ENCODE data around the gene OR2T11.
"Not testable (repeated sequence)": the region's sequence is repeated elsewhere in the genome, so short reads cannot be mapped to it uniquely, and the experiment has no call there.

Gene OR2T11, protein sequence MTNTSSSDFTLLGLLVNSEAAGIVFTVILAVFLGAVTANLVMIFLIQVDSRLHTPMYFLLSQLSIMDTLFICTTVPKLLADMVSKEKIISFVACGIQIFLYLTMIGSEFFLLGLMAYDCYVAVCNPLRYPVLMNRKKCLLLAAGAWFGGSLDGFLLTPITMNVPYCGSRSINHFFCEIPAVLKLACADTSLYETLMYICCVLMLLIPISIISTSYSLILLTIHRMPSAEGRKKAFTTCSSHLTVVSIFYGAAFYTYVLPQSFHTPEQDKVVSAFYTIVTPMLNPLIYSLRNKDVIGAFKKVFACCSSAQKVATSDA

DNA sequence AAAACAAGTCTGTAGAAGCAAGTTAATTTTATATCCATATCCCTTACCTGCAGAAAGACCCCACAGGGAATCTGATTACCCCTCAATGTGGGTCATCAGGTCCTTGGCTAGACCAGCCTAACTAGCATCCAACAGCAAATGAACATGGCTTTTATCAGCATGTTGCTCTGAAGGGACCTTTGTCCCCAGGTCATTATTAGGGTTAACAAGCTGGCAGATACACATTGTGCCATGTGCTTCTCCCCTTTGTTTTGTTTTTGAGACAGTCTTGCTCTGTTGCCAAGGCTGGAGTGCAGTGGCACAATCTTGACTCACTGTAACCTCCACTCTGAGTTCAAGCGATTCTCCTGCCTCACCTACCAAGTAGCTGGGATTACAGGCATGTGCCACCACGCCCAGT, at the start of gene OR2T11:
TSS of gene OR2T11 (minus strand) at position 101 of the 400 bp plus-strand sequence. CDS start 7,963 bp downstream, outside the sequence.
- DNase-seq (ENCODE audit: low spot score): not testable (repeated sequence)

DNA sequence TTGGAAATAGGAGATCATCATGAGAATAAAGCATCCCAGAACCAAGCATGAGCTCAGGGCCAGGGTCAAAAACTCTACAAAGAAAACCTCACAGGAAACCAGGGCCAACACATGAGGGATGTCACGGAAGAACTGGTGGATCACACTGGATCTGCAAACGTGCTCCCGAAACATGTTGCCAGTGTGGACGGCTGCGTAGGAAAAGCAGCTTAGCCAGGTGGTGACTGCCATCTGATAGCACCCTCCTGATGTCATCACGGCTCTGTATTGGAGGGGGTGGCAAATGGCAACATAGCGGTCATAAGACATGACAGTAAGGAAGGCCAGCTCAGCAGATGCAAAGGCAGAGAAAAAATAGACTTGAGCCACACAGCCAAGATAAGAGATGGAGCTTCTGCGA, 46.8 kb upstream of the OR2T11 start:
- no peak for DNase-seq (ENCODE audit: low spot score)

DNA sequence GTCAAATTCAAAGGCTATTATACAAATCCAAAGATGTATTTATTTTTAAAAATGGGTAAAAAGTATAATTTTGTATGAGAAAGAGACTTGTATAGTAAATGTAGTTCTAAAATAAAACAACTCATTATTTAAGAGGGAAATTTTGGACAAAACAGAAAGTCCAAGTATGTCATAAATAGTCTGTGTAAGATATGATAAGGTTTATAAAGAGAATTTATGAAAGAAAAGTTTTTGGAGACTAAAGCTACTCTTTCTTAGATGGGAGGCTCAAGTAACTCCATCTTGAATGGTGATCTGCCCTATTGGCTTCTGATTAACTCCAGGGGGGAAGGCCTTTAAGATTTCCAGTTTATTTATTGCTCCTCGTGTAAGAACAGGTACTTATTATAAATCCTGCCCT, 35.1 kb upstream of the OR2T11 start:
- no peak for DNase-seq (ENCODE audit: low spot score)

DNA sequence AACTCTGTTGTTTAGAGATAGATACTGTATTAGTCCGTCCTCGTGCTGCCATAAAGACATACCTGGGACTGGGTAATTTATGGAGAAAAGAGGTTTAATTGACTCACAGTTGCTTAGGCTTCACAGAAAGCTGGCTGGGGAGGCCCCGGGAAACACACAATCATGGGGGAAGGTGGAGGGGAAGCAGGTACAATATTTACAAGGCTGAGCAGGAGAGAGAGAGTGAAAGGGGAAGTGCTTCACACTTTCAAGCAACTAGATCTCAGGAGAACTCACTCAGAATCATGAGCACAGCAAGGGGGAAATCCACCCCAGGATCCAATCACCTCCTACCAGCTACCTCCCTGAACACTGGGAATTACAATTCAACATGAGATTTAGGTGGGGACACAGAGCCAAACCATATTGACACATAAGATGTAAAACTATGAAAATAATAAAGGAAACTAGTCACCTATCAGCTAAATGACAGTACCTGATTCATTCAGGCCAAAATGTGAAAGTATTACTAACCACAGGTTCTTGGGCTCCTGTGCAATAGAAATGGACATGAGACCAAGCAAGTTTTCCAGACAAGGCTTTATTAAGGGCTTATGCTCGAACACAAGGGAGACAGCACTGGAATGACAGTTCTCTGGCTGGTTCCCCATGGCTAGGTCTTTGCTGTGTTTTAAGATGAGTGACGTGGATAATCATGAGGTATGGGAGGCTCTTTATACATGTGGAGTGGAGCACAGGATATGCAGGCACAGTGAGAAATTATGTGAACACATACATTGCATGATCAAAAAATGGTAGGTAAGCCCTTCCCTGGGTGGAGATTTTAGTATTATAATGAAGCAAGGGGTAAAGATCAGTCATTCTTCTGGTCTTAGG, 28.8 kb upstream of the OR2T11 start:
- not testable (repeated sequence) for DNase-seq (ENCODE audit: low spot score)

DNA sequence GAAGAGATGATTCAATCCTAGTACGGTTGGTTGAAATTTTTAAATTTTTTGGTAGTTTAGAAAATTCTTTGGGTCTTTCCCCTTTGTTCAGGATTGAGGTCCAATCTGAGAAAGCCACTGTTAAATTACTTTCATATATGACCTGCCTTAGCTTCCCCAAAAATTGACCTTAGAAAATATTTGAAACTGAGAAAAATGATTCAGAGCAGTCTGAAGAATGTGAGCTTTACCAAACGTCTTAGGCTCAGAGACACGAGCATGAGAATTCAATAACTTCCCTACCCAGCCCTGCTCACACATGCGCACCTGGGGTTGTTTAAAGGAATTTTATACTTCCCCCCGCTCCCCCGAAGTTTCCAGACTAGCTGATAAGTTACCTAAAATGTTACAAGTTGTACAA, 21.9 kb upstream of the OR2T11 start:
- not testable (repeated sequence) for DNase-seq (ENCODE audit: low spot score)

DNA sequence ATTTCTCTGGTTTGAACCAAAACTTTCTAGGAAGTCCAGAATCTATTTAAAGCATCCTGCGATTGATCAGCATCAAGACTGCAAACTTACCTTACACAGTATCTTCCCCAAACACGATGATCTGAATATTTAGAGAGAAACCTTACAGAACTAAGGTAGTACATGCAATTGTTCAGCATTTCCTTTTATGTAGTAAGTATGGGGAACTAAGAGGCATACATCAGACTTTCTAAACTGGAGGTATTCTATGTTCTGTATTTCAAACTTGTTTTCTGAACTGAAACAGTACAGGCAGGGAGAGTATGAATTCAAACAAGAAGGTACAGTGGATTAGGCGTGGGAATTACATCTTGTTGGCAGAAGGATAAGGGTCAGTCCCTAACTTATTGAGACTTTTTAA, 20.5 kb upstream of the OR2T11 start, which contains the start of gene OR2T27:
TSS of gene OR2T27 (minus strand) at position 175 of the 400 bp plus-strand sequence. CDS start 4,644 bp downstream, outside the sequence.
- DNase-seq (ENCODE audit: low spot score): not testable (repeated sequence)

DNA sequence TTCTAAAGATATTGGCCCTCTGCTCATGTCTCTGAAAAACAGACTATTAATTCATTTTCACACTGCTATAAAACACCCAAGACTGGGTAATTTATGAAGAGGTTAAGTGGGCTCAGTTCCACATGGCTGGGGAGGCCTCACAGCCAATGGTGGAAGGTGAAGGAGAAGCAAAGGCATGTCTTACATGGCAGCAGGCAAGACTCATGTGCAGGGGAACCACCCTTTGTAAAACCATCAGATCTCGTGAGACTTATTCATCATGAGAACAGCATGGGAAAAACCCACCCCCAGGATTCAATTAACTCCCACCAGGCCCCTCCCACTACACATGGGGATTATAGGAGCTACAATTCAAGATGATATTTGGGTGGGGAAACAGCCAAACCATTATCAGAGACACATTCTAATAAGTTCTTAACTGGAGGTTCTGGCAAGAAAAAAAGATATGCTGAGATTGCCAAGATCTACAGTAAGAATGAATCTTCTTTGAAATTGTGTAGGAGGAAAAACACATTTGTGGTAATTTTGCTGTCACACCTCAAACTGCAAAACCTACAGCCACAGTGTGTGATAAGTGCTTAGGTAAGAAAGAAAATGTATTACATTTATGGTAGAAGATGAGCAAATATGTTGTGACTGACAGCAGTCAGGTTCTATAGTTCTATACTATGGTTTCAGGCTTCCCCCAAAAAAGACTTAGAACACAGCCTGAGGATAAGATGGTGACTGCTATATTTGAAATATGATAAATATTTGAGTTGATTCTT, 14.1 kb upstream of the OR2T11 start:
- DNase-seq (ENCODE audit: low spot score): not testable (repeated sequence)

DNA sequence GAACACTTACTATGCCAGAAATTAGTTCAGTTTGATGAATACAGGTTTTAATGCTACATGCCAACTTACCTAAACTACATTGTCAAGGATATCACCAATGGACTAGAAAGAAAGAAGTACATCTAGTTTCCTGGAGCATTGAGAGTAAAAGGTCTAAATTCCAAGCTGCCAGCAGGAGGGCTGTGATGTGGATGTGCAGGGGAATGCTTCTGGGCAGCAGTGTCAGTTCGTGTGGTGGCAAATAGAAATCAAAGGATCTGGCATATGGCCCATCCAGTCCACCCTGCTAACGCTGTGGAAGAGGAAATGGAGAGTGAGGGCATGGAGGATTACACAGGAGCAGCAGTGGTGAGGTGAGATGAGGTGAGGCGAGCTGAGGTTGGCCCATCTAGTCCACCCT, 10.3 kb upstream of the OR2T11 start, which contains the start of gene OR2T35:
TSS of gene OR2T35 (minus strand) at position 101 of the 400 bp plus-strand sequence. CDS start 6,020 bp downstream, outside the sequence.
- not testable (repeated sequence) for DNase-seq (ENCODE audit: low spot score)

DNA sequence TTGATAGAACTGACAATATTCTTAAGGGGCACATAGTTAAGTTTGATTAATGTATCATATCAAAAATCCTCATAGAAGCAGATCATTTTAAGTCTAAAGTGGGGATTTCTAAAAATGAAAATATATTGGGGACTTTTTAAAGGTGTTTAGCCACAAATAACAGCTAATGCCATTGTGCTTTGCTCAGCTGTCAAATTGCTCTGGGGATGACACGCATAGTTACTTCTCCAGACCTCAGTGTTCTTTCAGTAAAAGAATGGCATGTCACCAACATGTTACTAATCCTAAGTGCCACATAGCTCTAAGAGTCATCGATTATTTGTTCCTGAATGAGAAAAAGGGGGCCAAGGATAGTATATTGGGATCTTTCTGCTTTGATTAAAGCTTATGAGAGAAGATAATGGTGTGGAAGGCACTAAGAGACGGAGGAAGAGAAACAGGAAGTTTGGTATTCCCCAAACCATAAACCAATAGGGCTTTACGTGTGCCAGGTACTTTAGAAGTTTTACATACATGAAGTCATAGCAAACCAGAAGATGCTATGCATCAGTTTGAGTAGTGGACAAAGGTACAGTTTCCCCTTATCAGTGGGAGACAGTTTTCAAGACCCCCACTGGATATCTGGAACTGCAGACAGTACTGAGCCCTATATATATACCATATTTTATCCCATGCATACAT, 8.2 kb upstream of the OR2T11 start:
- DNase-seq (ENCODE audit: low spot score): not testable (repeated sequence)

DNA sequence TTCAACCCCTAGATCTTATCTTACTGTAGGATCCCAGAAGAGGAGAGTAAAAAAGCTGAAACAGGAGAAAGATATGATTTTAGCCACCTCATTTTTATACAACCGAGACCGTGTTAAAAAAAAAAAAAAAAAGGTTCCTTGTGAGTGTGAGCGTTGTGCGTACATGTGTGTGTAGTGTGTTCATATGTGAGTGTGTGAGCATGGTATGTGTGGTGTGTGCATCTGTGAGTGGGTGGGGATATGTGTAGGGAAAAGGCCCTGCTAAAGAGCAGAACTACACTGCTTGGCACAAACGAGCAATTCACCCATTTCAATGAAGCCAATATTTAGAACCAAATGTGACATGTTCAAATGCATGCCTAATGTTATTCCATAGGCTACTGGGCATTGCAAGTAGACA, 6.7 kb upstream of the OR2T11 start:
- DNase-seq (ENCODE audit: low spot score): not testable (repeated sequence)

DNA sequence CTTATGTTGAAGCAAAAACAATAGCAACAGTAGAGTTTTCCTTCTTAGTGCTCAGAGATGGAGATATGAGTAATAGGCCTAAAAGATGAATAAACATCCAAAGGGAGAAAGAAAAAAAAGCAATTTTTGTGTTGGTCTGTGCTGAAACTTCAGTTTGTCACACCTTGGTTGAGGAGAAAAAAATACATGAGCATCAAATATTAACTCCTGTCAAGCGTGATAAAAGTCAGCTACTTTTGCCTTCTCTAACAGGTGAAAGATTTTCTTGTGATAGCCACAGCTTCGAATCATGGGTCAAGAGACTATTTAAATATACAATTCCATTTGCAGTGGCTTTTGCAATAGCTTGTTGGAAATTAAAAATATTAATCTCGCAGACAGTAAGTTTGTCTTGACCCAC, 6.0 kb upstream of the OR2T11 start:
- DNase-seq (ENCODE audit: low spot score): not testable (repeated sequence)

DNA sequence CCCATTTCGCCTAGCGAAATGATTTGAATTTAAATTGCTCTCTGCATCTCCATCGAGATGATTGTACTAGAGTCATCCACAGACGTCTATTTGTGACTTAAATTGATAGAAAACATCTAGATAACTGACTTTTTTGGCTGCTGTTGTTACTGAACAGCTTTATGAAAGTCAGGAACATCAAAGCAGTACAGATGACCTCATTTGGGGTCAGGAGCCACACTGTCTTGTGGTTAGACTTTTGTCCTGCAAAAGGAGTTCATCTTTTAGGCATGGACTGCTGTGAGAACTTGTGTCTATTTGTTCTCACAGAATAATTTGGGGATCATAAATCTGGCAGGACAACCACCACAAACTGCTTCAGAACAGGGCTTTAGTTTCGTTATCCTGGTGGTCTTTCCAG, 4.8 kb upstream of the OR2T11 start:
- DNase-seq (ENCODE audit: low spot score): not testable (repeated sequence)

DNA sequence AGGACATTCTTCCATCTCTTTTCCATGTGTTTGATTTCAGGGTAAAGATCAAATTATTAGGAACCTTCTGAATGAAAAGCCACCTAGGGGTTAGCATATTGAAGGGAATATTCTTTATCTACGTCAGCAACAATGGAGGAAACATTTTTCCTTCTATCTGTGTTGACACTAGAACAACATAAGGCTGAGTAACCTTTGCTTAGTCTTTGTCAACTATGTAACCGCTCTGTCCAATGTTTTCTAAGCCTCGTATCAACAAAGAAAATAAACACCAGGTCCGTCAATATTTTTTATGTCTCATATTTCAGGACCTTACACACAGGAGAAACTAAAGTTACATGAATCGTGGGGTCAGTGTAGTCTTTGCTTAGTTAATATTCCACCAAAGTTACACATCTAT, 1.7 kb upstream of the OR2T11 start:
- not testable (repeated sequence) for DNase-seq (ENCODE audit: low spot score)

DNA sequence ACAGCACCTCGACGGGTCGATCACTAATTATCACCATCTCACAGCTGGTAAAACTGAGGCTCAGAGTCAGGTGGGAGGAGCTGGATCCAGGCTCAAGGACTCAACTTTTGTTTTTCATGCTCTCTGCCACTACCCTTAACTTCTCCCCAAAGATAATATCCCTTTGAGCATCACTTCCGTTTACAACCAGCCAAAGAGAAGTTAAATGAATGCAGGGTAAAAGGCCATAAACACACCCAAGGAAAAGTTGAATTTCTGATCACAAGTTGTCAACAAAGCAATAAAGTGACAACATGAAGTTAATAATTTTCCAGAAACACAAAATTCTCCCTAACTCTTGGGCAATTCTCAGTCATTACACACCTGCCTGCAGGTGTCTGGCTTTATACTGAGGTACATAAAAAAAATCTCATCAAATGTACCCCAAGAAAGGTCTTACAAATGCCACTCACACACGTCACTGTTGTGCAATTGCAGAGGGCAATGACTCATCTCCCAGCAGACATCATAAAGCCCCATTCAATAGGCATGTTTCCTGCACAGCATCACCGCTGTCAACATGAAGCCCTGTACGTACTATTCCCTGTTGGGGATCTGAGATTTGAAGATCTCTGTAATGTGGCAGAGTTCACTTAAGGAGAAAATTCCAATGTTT, 3.4 kb downstream of the OR2T11 start:
- DNase-seq (ENCODE audit: low spot score): no peak

DNA sequence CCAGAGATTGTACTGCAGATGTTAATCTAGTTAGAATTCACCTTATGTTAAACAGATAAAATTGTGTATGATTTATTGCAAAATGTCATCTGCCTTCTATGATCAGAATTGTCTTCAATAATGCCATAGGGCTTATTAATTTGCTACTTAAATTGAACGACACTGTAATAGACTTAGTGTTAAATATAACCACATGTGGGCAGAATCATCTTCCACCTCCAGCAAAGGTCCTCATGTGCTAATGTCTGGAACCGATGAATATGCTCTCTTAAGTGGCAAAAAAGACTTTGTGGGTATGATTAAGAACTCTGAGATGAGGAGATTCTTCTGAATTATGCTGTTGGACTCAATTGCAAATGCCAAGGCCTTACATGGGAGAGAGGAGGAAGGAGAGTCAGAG, 4.3 kb downstream of the OR2T11 start:
- DNase-seq (ENCODE audit: low spot score): no peak

DNA sequence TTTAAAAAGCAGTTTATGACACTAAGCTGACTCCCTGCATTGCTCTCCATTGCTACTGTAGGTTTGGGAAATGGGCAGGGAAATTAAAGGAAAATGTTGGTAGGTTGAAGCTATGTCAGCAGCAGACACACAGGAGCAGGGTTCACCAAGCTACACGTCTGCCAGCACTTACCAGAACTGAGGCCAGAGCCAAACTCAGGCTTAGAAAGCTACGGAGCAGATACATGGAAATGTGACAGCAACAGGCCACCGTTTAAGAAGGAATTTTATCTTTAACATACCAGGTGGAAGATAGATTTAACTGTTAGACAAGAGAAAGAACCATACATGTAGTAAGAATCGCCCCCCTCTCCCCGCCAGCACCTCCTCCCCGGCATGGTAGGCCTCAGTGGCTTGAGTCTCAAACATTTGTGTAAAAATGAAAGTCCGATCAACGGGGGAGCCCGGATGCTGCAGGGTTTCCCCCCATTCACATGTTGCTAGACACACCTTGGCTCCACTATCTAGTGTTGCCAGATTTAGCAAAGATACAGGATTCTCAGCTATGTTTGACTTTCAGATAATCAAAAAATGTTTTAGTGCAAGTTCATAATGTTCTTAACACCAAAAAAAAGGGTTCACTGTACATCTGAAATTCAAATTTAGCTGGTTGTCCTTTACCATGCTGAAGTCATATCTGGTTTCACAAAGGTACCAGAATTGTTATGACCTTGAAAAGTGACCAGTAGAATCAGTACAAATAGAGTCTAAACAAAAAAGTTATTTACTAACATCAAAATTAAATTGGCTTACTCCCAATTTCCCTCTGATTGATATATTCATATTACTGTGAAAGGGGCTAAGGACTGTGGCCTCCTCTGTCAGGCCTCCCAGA, 6.7 kb downstream of the OR2T11 start:
- DNase-seq (ENCODE audit: low spot score): no peak

DNA sequence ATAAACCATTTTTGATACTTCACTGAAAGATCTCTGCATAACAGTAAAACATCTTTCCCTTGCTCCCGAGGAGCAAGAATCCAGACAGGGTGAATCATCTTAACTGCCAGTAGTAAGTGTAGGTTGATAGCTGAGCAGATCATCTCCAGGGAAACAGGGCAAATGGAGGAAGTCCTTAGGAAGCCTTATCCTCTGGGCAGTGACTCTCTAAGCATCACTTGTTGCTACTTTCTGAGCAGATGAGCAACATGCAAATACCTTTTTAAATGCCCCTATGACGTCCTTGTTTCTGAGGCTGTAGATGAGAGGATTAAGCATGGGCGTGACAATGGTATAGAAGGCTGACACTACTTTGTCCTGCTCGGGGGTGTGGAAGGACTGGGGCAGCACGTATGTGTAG, 8.9 kb downstream of the OR2T11 start:
- DNase-seq (ENCODE audit: low spot score): no peak

DNA sequence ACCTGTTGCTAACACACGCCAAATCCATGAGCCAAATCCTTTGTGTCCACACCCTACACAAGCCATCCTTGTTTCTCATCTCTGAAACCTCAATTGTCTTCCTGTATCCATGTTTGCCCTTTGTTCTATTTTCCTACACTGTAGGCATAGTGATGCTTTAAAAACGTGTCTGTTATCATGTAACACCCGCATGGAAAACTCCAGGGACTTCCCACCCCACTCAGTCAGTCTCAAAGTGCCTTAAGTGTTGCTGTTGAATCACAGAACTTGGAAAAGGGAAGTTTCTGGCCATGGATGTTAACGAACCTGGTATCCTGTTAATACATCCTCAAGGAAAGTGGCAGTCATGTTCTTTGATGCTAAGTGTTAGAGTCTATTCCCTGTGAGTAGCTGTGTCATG, 9.7 kb downstream of the OR2T11 start:
- DNase-seq (ENCODE audit: low spot score): no peak

DNA sequence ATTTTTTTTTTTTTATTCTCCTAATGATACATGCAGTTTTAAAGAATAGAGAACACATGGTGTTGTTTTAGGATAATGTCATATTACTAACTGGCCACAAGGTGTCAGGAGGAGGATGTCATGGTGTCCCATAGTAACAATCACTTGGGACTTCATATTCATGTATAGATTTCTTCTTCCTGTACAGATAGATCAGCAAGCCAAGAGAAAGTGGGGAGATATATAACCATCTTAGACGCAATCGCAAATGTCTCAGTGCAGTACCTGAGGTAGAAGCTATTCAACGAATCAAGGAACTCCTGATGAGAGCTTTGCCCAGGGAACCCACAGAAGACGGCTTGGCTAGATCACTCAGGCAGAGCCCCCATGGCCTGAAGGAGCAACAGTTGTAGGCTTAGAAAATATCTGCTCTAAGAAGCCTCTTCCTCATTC, 12.3 kb downstream of the OR2T11 start:
- no peak for DNase-seq (ENCODE audit: low spot score)

DNA sequence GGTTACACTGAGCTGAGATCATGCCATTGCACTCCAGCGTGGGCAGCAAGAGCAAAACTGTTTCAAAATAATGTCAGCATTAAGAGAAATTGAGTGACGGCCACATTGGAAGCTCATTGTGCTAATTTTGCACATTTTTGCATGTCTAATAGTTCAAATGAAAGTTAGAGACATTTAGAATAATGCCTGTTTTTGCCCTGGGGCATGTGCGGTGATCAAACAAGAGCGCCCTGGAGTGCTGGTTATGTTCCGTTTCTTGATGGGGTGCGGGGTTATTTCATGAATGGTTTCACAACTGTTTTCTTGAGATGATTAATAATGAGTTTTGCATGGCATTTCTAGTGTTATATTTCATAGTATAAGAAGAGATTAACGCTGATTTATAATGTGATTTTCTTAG, 13.1 kb downstream of the OR2T11 start:
- no peak for DNase-seq (ENCODE audit: low spot score)
